COLO668 (cell line): Measurements from ENCODE around the gene IKBIP.
"Not testable (repeated sequence)": the region's sequence is repeated elsewhere in the genome, so short reads cannot be mapped to it uniquely, and the experiment has no call there.

Experiments used
- DNase-seq: peaks from one replicate; lab custom pipeline; 2025; ENCODE audit not compliant: unreplicated experiment; lab: John Stamatoyannopoulos, UW

IKBIP gene

GRCh38 chr12:98578821-98579220 lies 65.8 kb downstream of the IKBIP start:
- DNase-seq: no peak

GRCh38 chr12:98578392-98578791 lies 66.2 kb downstream of the IKBIP start:
- no peak for DNase-seq

- DNase-seq: not testable (repeated sequence)
These were observed 67.8 kb downstream of the IKBIP start for GRCh38 chr12:98576795-98577194.

GRCh38 chr12:98575013-98575412 lies 69.6 kb downstream of the IKBIP start:
- DNase-seq: no peak
